Measurements from ENCODE around the gene SCRN2.

The SCRN2 gene

DNA sequence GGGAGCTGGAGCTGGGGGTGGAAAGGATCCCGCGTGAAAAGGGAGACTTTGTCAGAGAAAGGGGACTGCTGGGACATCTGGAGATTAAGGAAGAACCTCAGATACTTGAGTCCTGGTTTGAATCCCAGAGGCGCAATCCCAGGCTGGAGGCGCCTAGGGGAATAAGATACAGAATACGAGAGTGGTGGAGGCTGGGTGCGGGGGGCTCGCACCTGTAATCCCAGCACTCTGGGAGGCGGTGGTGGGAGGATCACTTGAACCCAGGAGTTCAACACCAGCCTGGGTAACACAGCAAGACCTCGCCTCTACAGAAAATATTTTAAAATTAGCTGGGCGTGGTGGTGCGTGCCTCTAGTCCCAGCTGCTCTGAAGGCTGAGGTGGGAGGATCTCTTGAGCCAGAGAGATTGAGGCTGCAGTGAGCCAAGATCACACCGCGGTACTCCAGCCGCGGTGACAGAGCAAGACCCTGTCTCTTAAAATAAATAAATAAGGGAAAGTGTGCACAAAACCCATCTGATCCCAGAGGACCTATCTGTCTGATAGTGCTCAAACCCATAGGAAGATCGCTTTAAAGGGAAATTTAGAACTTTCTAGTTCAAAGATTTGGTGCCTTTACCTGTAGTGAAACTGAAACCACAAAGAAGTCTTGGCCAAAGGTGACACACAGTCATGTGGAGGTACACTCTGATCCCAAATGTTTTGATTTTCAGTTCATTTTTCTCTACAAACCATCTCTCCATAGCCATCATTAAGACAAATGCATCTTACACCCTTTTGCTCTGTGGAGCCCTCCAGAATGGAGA lies 617 bp upstream of the SCRN2 start:
- no peak for DNase-seq (ENCODE audit: low read depth)

DNA sequence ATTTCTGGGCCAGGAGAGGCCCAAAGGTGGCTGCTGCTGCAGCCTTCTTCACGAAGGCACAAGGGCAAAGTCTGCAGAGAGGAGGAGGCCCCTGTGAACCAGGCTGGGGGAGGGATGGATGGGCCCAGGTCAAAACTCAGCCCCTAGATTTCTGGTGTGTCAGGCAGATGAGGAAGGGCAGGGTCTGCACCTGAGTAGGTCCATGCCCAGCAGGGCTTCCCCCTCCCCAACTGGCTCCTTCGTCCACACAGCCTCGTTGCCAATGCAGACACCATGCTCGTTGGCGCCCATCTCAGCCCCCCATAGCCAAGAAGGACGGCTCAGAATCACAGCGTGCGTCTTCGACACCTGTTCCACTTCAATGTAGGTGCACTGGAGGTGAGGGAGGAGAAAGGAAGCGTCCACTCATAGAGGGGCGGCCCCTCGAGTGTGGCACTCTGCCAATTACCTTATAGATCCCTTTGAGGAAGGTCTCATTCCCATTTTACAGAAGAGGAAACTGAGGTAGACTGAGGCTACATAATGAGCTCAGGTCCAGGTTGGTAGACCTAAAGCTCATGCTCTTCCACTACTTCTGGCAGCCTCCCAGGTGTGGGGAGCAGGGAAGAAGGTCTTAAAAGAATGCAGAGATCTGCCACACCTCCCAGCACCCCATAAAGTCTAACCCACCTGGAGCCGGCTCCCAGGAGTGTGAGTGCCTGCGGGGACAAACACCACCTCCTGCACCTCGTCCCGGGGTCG lies 902 bp downstream of the SCRN2 start:
- DNase-seq (ENCODE audit: low read depth): no peak
- H3K4me3 ChIP-seq (ENCODE audit: control insufficient read depth, low read depth, low read length): peak overlapping the region; percentile 92
- TF ChIP-seq, protein P1, sequence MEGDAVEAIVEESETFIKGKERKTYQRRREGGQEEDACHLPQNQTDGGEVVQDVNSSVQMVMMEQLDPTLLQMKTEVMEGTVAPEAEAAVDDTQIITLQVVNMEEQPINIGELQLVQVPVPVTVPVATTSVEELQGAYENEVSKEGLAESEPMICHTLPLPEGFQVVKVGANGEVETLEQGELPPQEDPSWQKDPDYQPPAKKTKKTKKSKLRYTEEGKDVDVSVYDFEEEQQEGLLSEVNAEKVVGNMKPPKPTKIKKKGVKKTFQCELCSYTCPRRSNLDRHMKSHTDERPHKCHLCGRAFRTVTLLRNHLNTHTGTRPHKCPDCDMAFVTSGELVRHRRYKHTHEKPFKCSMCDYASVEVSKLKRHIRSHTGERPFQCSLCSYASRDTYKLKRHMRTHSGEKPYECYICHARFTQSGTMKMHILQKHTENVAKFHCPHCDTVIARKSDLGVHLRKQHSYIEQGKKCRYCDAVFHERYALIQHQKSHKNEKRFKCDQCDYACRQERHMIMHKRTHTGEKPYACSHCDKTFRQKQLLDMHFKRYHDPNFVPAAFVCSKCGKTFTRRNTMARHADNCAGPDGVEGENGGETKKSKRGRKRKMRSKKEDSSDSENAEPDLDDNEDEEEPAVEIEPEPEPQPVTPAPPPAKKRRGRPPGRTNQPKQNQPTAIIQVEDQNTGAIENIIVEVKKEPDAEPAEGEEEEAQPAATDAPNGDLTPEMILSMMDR (IDR thresholded peaks at IDR 0.05; ENCODE audit: control insufficient read depth, insufficient read depth, low read depth, low read length, missing control alignments): no peak

More for the DNA sequence above, 617 bp upstream of the SCRN2 start:
- TF ChIP-seq, protein P1 (IDR thresholded peaks at IDR 0.05; ENCODE audit: control insufficient read depth, insufficient read depth, low read depth, low read length, missing control alignments): no peak
- peak overlapping the region; percentile 92 for H3K4me3 ChIP-seq (ENCODE audit: control insufficient read depth, low read depth, low read length)

DNA sequence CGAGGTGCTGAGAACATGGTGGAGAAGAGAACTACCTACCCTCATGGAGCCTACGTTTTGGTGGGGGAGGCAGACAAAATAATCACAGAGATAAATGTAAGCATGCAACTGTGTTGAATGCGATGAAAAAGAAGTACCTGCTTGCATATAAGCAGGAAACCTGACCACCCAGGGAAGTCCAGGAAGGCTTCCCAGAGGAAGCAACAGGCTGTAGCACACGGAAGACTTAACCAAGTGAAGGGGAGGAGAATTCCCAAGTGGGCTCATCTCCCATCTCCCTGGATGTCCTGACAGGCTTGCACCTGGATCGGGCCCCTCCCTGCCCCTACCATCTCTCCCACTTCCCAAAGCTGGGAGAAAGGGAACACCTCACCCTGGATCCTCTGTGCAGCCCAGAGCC lies 2.0 kb downstream of the SCRN2 start:
- TF ChIP-seq, protein P1 (IDR thresholded peaks at IDR 0.05; ENCODE audit: control insufficient read depth, insufficient read depth, low read depth, low read length, missing control alignments): no peak
- DNase-seq (ENCODE audit: low read depth): no peak
- no peak overlapping the region for H3K4me3 ChIP-seq (ENCODE audit: control insufficient read depth, low read depth, low read length)

DNA sequence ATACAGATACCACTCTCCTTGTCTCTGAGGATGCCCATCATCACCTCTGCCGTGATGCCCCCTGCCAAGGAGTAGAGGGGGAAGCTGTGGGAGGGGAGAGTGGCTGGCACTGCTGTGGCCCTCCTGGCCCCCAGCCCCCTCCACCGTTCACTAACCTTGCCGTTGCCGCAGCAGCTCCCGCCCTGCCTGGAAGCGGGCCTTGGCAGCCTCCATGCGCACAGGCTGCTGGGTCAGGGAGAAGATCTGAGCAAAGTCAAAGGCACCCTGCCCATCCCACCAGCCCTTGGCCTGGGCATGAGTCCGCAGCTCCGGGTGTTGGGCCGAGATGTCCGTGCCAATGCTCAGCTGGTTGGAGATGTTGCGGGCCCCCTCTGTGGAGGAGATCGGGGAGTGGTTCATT lies 2.4 kb downstream of the SCRN2 start:
- H3K4me3 ChIP-seq (ENCODE audit: control insufficient read depth, low read depth, low read length): no peak overlapping the region

DNA sequence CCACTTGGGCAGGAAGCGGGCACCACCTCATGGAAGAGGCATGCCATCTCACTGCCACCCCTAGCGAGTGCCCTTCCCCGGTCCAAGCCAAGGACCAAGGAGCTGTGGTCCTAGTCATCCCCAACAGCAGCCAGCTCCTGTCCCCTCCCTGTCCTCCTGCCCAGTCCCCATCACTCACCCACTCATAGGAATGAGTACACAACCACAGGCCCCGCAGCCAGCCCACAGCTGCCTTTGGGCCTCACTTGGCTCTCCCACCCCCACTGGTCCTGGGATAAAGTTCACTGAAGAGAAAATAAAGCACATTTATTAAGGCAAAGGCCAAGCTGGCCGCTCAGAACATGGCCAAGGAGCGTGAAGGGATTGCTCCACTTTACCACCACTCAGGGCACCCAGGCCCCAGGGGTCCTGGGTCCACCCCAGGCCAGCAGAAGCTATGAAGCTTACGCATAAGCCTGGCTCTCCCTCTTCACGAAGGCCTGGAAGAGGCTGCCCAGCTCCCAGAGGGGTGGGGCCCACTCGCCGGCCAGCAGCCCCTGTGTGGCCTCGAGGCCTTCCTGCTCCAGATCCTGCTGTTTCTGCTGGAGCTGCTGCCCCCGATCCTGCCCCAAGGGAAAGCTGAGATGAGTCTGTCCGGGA lies 3.6 kb downstream of the SCRN2 start:
- TF ChIP-seq, protein P1 (IDR thresholded peaks at IDR 0.05; ENCODE audit: control insufficient read depth, insufficient read depth, low read depth, low read length, missing control alignments): no peak
- no peak for DNase-seq (ENCODE audit: low read depth)
- no peak overlapping the region for H3K4me3 ChIP-seq (ENCODE audit: control insufficient read depth, low read depth, low read length)

More for the DNA sequence above, 2.4 kb downstream of the SCRN2 start:
- TF ChIP-seq, protein P1 (IDR thresholded peaks at IDR 0.05; ENCODE audit: control insufficient read depth, insufficient read depth, low read depth, low read length, missing control alignments): no peak
- DNase-seq (ENCODE audit: low read depth): no peak

DNA sequence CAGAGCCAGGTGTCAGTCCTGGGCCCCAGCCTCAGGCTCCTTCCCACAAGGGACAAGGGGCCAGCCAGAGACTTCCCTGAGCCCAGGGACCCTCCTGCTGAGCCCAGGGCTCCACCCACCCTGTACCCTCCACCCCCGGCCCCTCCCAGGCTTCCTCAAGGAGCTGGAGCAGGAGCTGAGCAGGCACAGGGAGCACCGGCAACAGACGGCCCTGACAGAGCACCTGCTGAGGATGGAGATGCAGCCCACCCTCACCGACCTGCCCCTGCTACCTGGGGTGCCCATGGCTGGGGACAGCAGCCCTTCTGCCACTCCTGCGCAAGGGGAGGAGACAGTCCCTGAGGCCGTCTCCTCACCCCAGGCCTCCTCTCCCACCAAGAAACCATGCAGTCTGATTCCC lies 4.5 kb downstream of the SCRN2 start:
- H3K4me3 ChIP-seq (ENCODE audit: control insufficient read depth, low read depth, low read length): no peak overlapping the region
- DNase-seq (ENCODE audit: low read depth): no peak
- TF ChIP-seq, protein P1 (IDR thresholded peaks at IDR 0.05; ENCODE audit: control insufficient read depth, insufficient read depth, low read depth, low read length, missing control alignments): no peak
